SK-N-SH (cell line): ENCODE measurements around the gene ZEB2. TPM values are rescaled to one million over a fixed set of nuclear protein-coding genes. Genes with fewer than 3 reads are reported as not detected.

Source experiments
- CTCF ChIA-PET: fragments of 300-600, 350-600 bp; formaldehyde crosslinking; extraction: SDS; loops from one replicate; lab custom pipeline; 2021; lab: Yijun Ruan, JAX
- POLR2A ChIA-PET: fragments of 350-600 bp; sonication (Branson Sonifier 250); formaldehyde crosslinking; extraction: SDS; loops from one replicate; lab custom pipeline; 2020; ENCODE audit warnings: antibody characterized with exemption, inconsistent platforms; lab: Yijun Ruan, JAX
- DNase-seq: peaks from one replicate; pipeline ENCODE4 v3.0.0; 2012
- H2AFZ ChIP-seq: fragments of 200-600 bp; sonication (generic); 2 replicates; pipeline ENCODE4 v1.8.1; 2016; ENCODE audit warnings: antibody characterized with exemption, mild to moderate bottlenecking, low read depth
- H3F3A ChIP-seq: fragments of 200-600 bp; sonication (generic); replicated peaks from 2 replicates; pipeline ENCODE3; 2016; ENCODE audit warnings: antibody characterized with exemption, mild to moderate bottlenecking; ENCODE audit not compliant: insufficient read depth
- H3K27ac ChIP-seq, 2 experiments: fragments of 200-500 bp in 1 of 2; fragments of 200-600 bp in 1 of 2; sonication (Bioruptor generic) in 1 of 2; sonication (generic), shearing (Covaris generic) in 1 of 2; 2 replicates each; pipeline versions ENCODE4 v1.5.1 to v1.6.1; 2014 to 2016; ENCODE audit warnings: low read depth in 2 of 2, inconsistent platforms in 1 of 2, low read length in 1 of 2, mild to moderate bottlenecking in 1 of 2, mixed read lengths in 1 of 2
- H3K27me3 ChIP-seq: fragments of 200-600 bp; sonication (generic), shearing (Covaris generic); 2 replicates; pipeline ENCODE4 v1.6.1; 2016; ENCODE audit warnings: mixed run types; ENCODE audit not compliant: insufficient read depth
- H3K36me3 ChIP-seq, 2 experiments: fragments of 200-500 bp in 1 of 2; fragments of 200-600 bp in 1 of 2; sonication (Bioruptor generic) in 1 of 2; sonication (generic) in 1 of 2; replicated peaks in 1 of 2; 2 replicates each; pipeline versions ENCODE3 to v1.5.1; 2014 to 2016; ENCODE audit warnings: low read length in 1 of 2, mild to moderate bottlenecking in 1 of 2; ENCODE audit not compliant: insufficient read depth in 2 of 2, control insufficient read depth in 1 of 2
- H3K4me1 ChIP-seq, 2 experiments: fragments of 200-500 bp in 1 of 2; fragments of 200-600 bp in 1 of 2; sonication (Bioruptor generic) in 1 of 2; sonication (generic), shearing (Covaris generic) in 1 of 2; 2 replicates each; pipeline versions ENCODE4 v1.5.1 to v1.6.1; 2014 to 2016; ENCODE audit warnings: low read depth in 1 of 2, low read length in 1 of 2, mixed run types in 1 of 2; ENCODE audit not compliant: insufficient read depth in 2 of 2, control insufficient read depth in 1 of 2
- H3K4me2 ChIP-seq: fragments of 200-600 bp; sonication (generic), shearing (Covaris generic); 2 replicates; pipeline ENCODE4 v1.6.1; 2017; ENCODE audit warnings: mixed run types
- H3K4me3 ChIP-seq, 2 experiments: fragments of 200-500 bp in 1 of 2; fragments of 200-600 bp in 1 of 2; sonication (Bioruptor generic) in 1 of 2; sonication (generic), shearing (Covaris generic) in 1 of 2; 2 replicates each; pipeline versions ENCODE4 v1.5.1 to v1.8.1; 2014 to 2016; ENCODE audit warnings: low read depth in 2 of 2, inconsistent platforms in 1 of 2, low read length in 1 of 2, mild to moderate bottlenecking in 1 of 2, mixed read lengths in 1 of 2, moderate library complexity in 1 of 2
- H3K79me2 ChIP-seq: fragments of 200-600 bp; sonication (generic); 2 replicates; pipeline ENCODE4 v1.8.1; 2017; ENCODE audit warnings: mild to moderate bottlenecking; ENCODE audit not compliant: insufficient read depth
- H3K9ac ChIP-seq: fragments of 200-600 bp; sonication (generic); 2 replicates; pipeline ENCODE4 v1.6.1; 2017; ENCODE audit warnings: mixed run types
- H3K9me2 ChIP-seq: fragments of 200-600 bp; sonication (generic); 2 replicates; pipeline ENCODE4 v1.6.1; 2017; ENCODE audit warnings: mixed run types
- H3K9me3 ChIP-seq: fragments of 200-600 bp; sonication (generic); 2 replicates; pipeline ENCODE4 v1.6.1; 2017; ENCODE audit warnings: mixed run types, mild to moderate bottlenecking, moderate library complexity
- H4K20me1 ChIP-seq: fragments of 200-600 bp; sonication (generic); 2 replicates; pipeline ENCODE4 v1.6.1; 2017; ENCODE audit warnings: mild to moderate bottlenecking, mixed run types; ENCODE audit not compliant: insufficient read depth
- CHD2 ChIP-seq: fragments of 150-350 bp; IDR thresholded peaks from 2 replicates; pipeline ENCODE4 v1.6.1; 2018; ENCODE audit warnings: low read length; ENCODE audit not compliant: partially characterized antibody
- ELF1 ChIP-seq: IDR thresholded peaks from 2 replicates; pipeline ENCODE4 v1.4.0; 2012
- FOSL2 ChIP-seq: IDR thresholded peaks from 2 replicates; pipeline ENCODE4 v1.4.0; 2012; ENCODE audit warnings: low read depth, mild to moderate bottlenecking, moderate library complexity, borderline replicate concordance
- GATA2 ChIP-seq: sonication (generic); formaldehyde crosslinking; IDR thresholded peaks from 2 replicates; pipeline ENCODE4 v1.5.0; 2020; ENCODE audit warnings: mild to moderate bottlenecking, missing genetic modification reagents
- MAX ChIP-seq: IDR thresholded peaks from 2 replicates; pipeline ENCODE4 v1.4.0; 2012; ENCODE audit warnings: low read depth
- MXI1 ChIP-seq: IDR thresholded peaks from 2 replicates; pipeline ENCODE4 v1.6.1; 2012; ENCODE audit warnings: mild to moderate bottlenecking, low read depth, low read length, improper control_type of control experiment
- NFIC ChIP-seq: IDR thresholded peaks from 2 replicates; pipeline ENCODE4 v1.4.0; 2012; ENCODE audit warnings: borderline replicate concordance
- NRF1 ChIP-seq: IDR thresholded peaks from 2 replicates; pipeline ENCODE4 v1.6.1; 2012; ENCODE audit warnings: low read depth, mild to moderate bottlenecking, low read length
- POLR2AphosphoS5 ChIP-seq: IDR thresholded peaks from 2 replicates; pipeline ENCODE4 v1.6.1; 2012; ENCODE audit warnings: low read depth, low read length
- RCOR1 ChIP-seq: fragments of 150-350 bp; IDR thresholded peaks from 2 replicates; pipeline ENCODE4 v1.6.1; 2017; ENCODE audit warnings: antibody characterized with exemption, low read length
- REST ChIP-seq: IDR thresholded peaks from 2 replicates; pipeline ENCODE4 v1.6.1; 2012; ENCODE audit warnings: mild to moderate bottlenecking, low read depth, low read length, moderate library complexity
- TAF1 ChIP-seq: IDR thresholded peaks from 2 replicates; pipeline ENCODE4 v1.6.1; 2012; ENCODE audit warnings: low read depth, mild to moderate bottlenecking, low read length, moderate library complexity, borderline replicate concordance
- TEAD4 ChIP-seq: IDR thresholded peaks from 2 replicates; pipeline ENCODE4 v1.4.0; 2012; ENCODE audit warnings: mild to moderate bottlenecking, borderline replicate concordance; ENCODE audit not compliant: insufficient read depth
- USF1 ChIP-seq: IDR thresholded peaks from 2 replicates; pipeline ENCODE4 v1.4.0; 2012; ENCODE audit warnings: low read depth, borderline replicate concordance
- USF2 ChIP-seq: fragments of 150-350 bp; IDR thresholded peaks from 2 replicates; pipeline ENCODE4 v1.6.1; 2017; ENCODE audit warnings: antibody characterized with exemption, low read length, low read depth, borderline replicate concordance
- YY1 ChIP-seq: IDR thresholded peaks from 2 replicates; pipeline ENCODE4 v1.4.0; 2012; ENCODE audit warnings: low read depth, mild to moderate bottlenecking
- WGBS: methylation state at CpG from one replicate; pipeline ENCODE4 v1.1.6; 2017; ENCODE audit warnings: low lambda C conversion rate; 5-methylcytosine and 5-hydroxymethylcytosine counted together
- polyA plus RNA-seq, 3 experiments: library from polyadenylated mRNA; depleted of rRNA; stranded (reverse); fragments of >200 nt; gene quantifications; 2 replicates each; pipeline ENCODE4 v1.2.3, GENCODE V29; 2012

The ZEB2 gene
- polyA plus RNA-seq, 1 of the 3 experiments (the other 2 are of a cell fraction) = 16.3 TPM

- no peak; the same call in 1 of the 2 replicates for TF ChIP-seq REST
- peak; percentile 90 for TF ChIP-seq FOSL2
- TF ChIP-seq RCOR1 = no peak; the same call in 1 of the 2 replicates
- TF ChIP-seq POLR2AphosphoS5 = peak; percentile 15; the same call in 1 of the 2 replicates
- peak; percentile 80; the same call in 1 of the 2 replicates for TF ChIP-seq YY1
- TF ChIP-seq USF2 = no peak
- peak; percentile 56; the same call in 1 of the 2 replicates for TF ChIP-seq GATA2
- no peak for TF ChIP-seq TEAD4
- no peak for TF ChIP-seq NRF1
- no peak for TF ChIP-seq CHD2
- TF ChIP-seq USF1 = no peak
- no peak; the same call in 1 of the 2 replicates for TF ChIP-seq MXI1
- TF ChIP-seq, all 33 proteins: peak for 9
Measured at GRCh38 chr2:144516981-144517865, 2.7 kb downstream of the ZEB2 start (continued).

GRCh38 chr2:144516411-144516980 is 3.4 kb downstream of the ZEB2 start:
- Histone ChIP-seq H3K9ac (peak overlapping the region; percentile 97), H3K4me2 (peak overlapping the region; percentile 94), H3K9me3 (no peaks in the 10 kb centered on the region), H3K4me3 (peak overlapping the region; percentile 83 to 97), H3K4me1 (peaks cover 26 to 29% of the 10 kb centered on the region in 2 experiments; a peak in 3 of 4 replicates), H3K27ac (peak overlapping the region; percentile 95 to 97), H3K9me2 (no peaks in the 10 kb centered on the region), H3K36me3 (peaks cover 0 to 10% of the 10 kb centered on the region in 2 experiments), H4K20me1 (peaks cover 21% of the 10 kb centered on the region), H2AFZ (peak overlapping the region; percentile 25; the same call in 1 of the 2 replicates), H3K27me3 (no peaks in the 10 kb centered on the region), H3K79me2 (peaks cover 78% of the 10 kb centered on the region), H3F3A (peaks cover 7% of the 10 kb centered on the region)
- WGBS = 1% methylated on average over 11 of the region's 57 CpGs
- no peak for TF ChIP-seq MAX
- no peak for TF ChIP-seq TAF1
- TF ChIP-seq POLR2AphosphoS5 = 0 out of 2 replicates have a peak, but pooled peaks have one; percentile 6
- TF ChIP-seq CHD2 = no peak
- TF ChIP-seq ELF1 = no peak
- no peak for TF ChIP-seq NFIC
- peak; percentile 76 for DNase-seq
- CTCF ChIA-PET = no interaction called here
- POLR2A ChIA-PET = no interaction called here
